NCI-H2196 (cell line): ENCODE data around the gene IFIT1B.
"Not testable (repeated sequence)": the region's sequence is repeated elsewhere in the genome, so short reads cannot be mapped to it uniquely, and the experiment has no call there.

ENCODE experiments used
- DNase-seq: peaks from one replicate; lab custom pipeline; 2025; ENCODE audit not compliant: unreplicated experiment; lab: John Stamatoyannopoulos, UW

The IFIT1B gene

DNA sequence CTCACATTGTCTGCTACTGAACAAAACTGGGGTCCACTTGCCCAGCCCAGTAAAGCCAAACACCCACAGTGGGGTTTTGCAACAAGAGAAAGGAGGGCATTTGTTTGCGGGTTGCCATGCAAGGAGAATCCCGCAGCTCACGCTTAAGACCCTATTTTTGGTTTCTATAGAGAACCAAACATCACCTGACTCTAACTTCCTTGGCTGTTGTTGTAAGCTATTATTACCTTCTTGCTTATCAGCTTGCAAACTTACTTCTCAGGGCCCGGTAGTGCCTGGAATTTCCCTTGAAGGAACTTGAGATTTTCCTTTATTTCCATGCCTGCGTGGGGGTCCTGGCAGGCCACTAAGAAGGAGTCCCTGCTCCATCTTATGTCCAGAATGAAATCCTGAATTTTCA is 29.4 kb upstream of the IFIT1B start:
- no peak for DNase-seq

- no peak for DNase-seq
Measured at GRCh38 chr10:89348975-89349374, 28.9 kb upstream of the IFIT1B start.

GRCh38 chr10:89350631-89351315 is 27.1 kb upstream of the IFIT1B start:
- not testable (repeated sequence) for DNase-seq

- no peak for DNase-seq
Measured at GRCh38 chr10:89351412-89351779, 26.5 kb upstream of the IFIT1B start.

- no peak for DNase-seq
Measured at GRCh38 chr10:89351780-89352597, 25.9 kb upstream of the IFIT1B start.

GRCh38 chr10:89352802-89353201 is 25.1 kb upstream of the IFIT1B start:
- DNase-seq, result no peak

GRCh38 chr10:89355394-89355931 is 22.4 kb upstream of the IFIT1B start:
- no peak for DNase-seq

DNA sequence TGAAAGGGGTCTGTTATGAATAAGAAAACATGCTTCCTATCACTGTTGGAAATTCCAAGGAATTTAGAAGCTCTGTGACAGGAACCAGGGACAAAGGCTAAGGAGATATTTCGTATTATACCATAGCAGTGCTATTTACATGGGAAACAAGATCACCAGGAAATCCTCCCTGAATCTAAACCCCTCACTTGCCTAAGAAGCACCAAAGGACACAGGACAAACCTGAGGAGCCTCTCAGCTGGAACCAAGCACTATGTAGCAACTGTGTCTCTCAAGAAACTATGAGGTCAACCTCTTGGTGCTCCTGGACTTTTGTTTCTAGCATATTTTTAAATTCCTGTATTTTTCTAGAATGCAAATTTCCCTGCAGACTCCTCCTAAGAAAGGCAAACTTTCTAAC is 20.8 kb upstream of the IFIT1B start:
- DNase-seq, result no peak

- DNase-seq, result no peak
Measured at GRCh38 chr10:89357975-89358374, 19.9 kb upstream of the IFIT1B start.

- no peak for DNase-seq
Measured at GRCh38 chr10:89360157-89360556, 17.7 kb upstream of the IFIT1B start.

DNA sequence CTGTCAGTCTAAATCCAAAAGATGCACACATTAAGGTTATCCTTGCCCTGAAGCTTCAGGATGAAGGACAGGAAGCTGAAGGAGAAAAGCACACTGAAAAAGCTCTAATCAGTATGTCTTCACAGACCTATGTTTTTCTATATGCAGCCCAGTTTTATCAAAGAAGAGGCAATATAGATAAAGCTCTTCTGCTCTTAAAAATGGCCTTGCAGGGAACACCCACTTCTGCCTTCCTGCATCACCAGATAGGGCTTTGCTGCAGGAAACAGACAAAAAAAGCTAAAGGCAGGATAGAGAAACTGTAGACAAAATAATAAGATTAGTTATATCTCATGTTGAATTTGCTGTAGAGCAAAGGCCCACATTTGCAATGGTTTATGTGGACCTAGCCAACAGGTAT is 14.9 kb upstream of the IFIT1B start:
- DNase-seq, result no peak

GRCh38 chr10:89363729-89364442 is 14.0 kb upstream of the IFIT1B start:
- no peak for DNase-seq

DNA sequence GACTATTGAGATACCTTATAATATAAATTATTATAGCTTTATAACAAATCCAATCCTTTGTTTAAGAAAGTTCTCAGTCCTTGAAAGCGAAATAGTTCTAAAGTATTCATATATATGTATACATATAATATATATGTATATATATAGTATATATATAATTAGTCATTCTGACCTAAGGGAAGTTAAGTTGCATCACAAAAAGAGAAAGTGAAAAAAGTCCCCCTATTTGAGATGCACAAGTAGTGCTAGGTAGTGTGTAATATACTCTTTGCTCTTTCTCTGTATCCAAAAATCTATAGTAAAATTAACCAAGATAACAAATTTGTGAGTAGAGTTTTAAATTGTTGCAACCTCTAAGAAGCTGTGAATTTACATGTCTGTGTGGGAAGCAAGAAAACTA is 13.3 kb upstream of the IFIT1B start:
- DNase-seq, result no peak

- DNase-seq, result no peak
Measured at GRCh38 chr10:89367529-89367928, 10.3 kb upstream of the IFIT1B start.

- DNase-seq, result no peak
Measured at GRCh38 chr10:89368129-89368528, 9.7 kb upstream of the IFIT1B start.

DNA sequence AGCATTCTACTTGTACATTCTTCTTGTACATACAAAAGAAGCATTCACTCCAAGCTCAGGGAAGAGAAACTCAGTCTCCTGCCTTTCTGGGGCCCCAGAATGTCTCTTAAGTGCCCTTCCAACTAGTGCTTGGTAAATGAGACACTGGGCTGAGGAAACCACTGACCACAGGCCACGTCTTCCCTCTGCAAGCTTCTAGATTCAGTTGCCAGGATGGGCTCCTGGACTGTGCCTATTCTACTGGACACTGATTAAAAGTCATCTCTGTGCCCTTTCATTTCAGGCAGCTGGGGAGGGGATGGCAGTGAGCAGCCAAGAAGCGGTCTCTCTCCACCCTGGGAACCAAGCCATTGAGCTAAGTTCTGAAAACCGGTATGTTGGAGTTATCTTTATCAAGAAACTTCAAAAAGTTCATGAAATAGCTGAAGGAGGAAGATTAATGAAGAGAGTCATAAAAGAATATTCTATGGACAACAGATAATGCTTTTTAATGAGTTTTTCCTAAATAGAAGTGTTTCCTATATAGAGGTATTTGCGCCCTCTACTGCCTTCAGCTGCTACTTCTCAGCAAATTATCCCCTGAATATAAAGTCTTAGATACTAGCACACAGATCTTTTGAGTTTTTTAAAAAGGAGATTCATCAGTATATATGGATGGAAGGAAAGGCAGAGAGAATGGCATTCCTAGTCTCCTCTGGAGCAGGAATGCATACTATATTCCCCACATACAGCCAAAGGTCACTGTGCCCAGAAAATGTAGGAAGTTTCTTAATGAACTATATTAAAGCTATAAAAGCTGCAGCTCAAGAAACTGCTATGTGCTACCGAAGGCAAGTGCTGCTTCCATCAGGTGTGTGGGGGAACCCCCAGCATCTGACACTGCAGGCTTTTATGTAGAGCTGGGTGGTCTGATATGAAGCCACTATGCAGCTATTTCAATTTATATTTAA is 8.4 kb upstream of the IFIT1B start:
- DNase-seq, result no peak

DNA sequence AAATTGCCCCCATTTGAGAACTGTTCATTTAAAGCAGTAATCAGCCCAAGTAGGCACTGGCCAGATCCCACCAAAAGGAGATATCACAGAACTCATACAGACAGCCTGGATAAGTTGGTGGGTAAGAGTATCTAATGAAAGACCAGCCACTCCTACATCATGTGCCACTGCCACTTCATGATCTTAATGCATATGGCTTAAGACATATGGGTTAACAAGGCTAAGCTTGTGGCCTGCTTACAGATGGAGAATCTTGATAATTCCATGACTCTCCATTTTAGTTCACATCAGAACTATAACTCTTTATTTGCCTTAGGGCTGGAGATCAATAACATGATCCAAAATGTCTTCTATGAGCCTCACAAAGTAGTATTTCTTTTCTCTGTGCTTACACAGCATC is 6.8 kb upstream of the IFIT1B start:
- no peak for DNase-seq

- DNase-seq, result no peak
Measured at GRCh38 chr10:89371987-89372386, 5.9 kb upstream of the IFIT1B start.

DNA sequence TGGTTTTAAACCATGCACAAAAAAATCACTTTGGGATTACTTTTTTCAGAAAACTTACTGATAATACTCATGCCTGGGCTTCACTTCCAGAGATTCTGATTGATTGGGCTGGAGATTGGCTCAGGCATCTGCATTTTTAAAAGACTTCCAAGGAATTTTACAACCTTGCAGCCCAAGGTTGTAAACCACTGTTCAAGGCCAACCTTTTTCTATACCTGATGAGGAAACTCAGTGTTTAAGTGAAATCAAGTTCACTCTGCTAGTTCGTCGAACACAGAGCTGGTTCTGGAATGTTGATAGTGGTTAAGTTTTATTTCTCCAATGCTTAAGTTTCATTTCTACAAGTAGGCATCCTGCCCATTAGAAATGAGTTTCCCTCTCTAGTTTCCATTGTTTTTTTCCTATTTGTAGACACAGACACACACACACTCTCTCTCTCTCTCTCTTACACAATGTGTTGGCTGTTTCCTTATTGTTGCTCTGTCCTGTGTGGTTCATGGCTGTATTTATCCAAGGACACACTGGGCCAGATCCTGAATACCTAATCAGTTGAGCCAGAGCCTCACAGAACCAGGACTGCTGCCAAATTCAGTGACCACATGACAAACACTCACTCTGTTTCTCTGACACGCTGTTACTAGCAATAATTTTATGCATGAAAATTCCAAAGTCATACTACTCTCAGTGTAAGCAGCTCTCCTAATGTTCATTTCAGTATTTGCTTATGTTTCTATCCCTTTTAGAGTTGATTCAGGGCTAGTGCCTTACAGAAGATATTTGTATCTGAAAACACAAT is 3.7 kb upstream of the IFIT1B start:
- peak; percentile 59 for DNase-seq

DNA sequence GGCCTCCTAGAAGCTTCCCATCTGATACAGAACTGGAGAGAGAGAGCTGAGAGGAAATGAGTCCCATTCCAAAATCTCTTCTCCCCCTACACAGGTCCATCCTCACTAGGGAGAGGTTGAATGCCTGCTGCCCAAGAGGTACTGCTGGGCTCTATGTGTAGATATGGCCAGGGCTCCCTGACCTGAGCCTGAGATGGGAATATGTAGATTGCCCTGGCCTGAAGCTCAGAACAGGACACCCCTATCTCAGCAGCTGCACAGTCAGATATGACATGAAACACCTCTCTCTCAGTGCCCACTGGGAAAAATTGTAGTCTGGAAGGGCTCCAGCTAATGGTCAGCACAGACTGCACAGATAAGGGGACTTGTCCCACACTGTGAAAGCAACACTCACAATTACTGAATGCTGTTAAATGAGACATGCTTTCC is 3.1 kb upstream of the IFIT1B start:
- DNase-seq, result no peak
